Left ventricle myocardium inferior (tissue), 1 donor: ENCODE results near the gene LYVE1. TPM values are rescaled to one million over a fixed set of nuclear protein-coding genes. Genes with fewer than 3 reads are reported as not detected.

ENCODE experiments used
- DNase-seq: peaks from one replicate; pipeline ENCODE4 v3.0.0-alpha.2; 2020
- H3K27ac ChIP-seq: fragments of 200-600 bp; replicated peaks from 2 replicates; pipeline ENCODE4 v1.8.0; 2021
- H3K27me3 ChIP-seq: fragments of 200-600 bp; 2 replicates; pipeline ENCODE4 v1.8.0; 2021; ENCODE audit warnings: low read depth
- H3K36me3 ChIP-seq: fragments of 200-600 bp; 2 replicates; pipeline ENCODE4 v1.8.0; 2021
- H3K4me1 ChIP-seq: fragments of 200-600 bp; 2 replicates; pipeline ENCODE4 v1.8.0; 2021
- H3K4me3 ChIP-seq: fragments of 200-600 bp; 2 replicates; pipeline ENCODE4 v1.8.0; 2021; ENCODE audit warnings: mild to moderate bottlenecking, moderate library complexity
- H3K9me3 ChIP-seq: fragments of 200-600 bp; replicated peaks from 2 replicates; pipeline ENCODE4 v1.8.0; 2021
- intact Hi-C: fragments of 100-400 bp; cut with micrococcal nuclease; formaldehyde crosslinking; loops from one replicate; pipeline ENCODE4 v1.11.0; 2022
- total RNA-seq: library from RNA; stranded (reverse); fragmentation: NEBNext Ultra II Directional; extraction: Animal tissue kit (Norgen Biotek cat#: 25700); gene quantifications from one replicate; pipeline ENCODE4 v1.2.1, GENCODE V29; 2021
- TF ChIP-seq, protein P1 (sequence below): fragments of 200-600 bp; IDR thresholded peaks from 2 replicates; pipeline ENCODE4 v1.8.0; 2021; ENCODE audit warnings: antibody characterized with exemption, mild to moderate bottlenecking, borderline replicate concordance
- donor health status: DM: no; HTN: yes; CAD: no; lungs with severe emphysema.

Gene LYVE1
- total RNA-seq, 1 donor from 2014 or later, result 41.1 TPM

DNA sequence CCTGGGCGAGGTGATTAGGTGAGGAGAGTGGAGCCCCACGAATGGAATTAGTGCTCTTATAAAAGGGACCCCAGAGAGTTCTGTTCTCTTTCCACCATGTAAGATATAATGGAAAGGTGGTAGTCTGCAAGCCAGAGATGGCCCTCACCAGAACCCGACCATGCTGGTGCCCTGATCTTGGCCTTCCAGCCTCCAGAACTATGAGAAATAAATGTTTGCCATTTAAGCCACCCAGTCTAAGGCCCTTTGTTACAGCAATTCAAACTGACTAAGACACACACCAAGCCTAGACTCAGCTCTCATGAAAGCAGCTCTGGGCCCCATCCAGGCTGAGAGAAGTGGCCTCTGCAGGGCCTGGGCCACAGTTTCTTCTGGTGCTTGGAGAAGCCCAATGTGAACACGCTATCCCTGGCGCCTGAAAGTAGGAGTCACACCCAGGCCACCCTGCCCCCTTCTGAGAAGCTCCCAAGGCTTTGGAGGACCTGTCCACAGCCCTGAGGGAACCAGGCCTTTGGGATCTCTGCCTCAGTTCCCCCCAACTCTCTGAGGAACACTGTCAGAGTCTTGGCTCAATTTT, 35.3 kb upstream of the LYVE1 start:
- no peaks in the 10 kb centered on the region for H3K9me3 ChIP-seq
- H3K27ac ChIP-seq, result peak overlapping the region; percentile 61
- DNase-seq, result no peak
- H3K36me3 ChIP-seq, result no peaks in the 10 kb centered on the region
- intact Hi-C loops, result no loop called here
- H3K4me1 ChIP-seq, result peaks cover 40% of the 10 kb centered on the region
- no peaks in the 10 kb centered on the region for H3K27me3 ChIP-seq
- H3K4me3 ChIP-seq, result no peak overlapping the region
- TF ChIP-seq, protein P1, sequence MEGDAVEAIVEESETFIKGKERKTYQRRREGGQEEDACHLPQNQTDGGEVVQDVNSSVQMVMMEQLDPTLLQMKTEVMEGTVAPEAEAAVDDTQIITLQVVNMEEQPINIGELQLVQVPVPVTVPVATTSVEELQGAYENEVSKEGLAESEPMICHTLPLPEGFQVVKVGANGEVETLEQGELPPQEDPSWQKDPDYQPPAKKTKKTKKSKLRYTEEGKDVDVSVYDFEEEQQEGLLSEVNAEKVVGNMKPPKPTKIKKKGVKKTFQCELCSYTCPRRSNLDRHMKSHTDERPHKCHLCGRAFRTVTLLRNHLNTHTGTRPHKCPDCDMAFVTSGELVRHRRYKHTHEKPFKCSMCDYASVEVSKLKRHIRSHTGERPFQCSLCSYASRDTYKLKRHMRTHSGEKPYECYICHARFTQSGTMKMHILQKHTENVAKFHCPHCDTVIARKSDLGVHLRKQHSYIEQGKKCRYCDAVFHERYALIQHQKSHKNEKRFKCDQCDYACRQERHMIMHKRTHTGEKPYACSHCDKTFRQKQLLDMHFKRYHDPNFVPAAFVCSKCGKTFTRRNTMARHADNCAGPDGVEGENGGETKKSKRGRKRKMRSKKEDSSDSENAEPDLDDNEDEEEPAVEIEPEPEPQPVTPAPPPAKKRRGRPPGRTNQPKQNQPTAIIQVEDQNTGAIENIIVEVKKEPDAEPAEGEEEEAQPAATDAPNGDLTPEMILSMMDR, result no peak

DNA sequence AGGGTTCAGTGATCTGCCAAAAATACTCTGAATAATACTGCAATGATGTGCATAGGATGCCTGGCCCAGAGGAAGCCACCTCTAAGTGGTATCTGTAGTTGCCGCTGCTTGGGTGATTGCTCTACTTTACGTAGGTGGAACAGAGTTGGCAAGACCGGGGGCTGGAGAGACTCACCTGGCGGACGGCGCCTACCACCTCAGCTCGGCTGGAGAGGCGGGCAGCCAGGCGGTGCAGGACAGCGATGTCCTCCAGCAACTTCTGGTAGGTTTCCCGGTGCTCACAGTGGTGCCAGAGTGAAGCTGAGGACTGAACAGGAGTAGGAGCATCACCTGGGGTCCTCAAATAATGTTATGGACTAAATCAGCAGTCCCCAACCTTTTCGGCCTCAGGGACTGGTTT, 34.5 kb upstream of the LYVE1 start:
- no peaks in the 10 kb centered on the region for H3K9me3 ChIP-seq
- no peaks in the 10 kb centered on the region for H3K36me3 ChIP-seq
- no peaks in the 10 kb centered on the region for H3K27me3 ChIP-seq
- TF ChIP-seq, protein P1, result no peak
- no peak overlapping the region for H3K27ac ChIP-seq
- intact Hi-C loops, result no loop called here
- H3K4me1 ChIP-seq, result peaks cover 40% of the 10 kb centered on the region
- DNase-seq, result no peak
- no peak overlapping the region for H3K4me3 ChIP-seq

DNA sequence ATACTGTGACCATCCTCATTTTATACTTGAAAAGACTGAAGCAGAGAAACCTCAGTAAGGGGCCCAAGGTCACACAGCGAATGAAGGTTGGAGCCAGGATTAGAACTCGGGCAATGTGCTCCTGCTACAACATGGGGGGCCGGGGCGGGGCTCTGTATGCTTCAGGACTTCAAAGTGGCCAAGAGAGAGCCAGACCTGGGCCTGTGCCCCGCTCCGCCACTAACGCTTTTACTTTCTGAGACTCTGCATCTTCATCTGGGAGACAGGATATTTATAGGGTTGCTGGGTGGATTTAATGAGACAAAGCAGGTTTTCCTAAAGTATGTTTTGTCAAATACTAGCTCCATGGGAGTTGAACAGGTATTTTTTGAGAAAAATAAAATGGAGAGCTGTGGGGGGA, 33.9 kb upstream of the LYVE1 start:
- intact Hi-C loops, result no loop called here
- no peaks in the 10 kb centered on the region for H3K27me3 ChIP-seq
- no peak overlapping the region for H3K4me3 ChIP-seq
- H3K9me3 ChIP-seq, result no peaks in the 10 kb centered on the region
- peaks cover 36% of the 10 kb centered on the region for H3K4me1 ChIP-seq
- no peak overlapping the region for H3K27ac ChIP-seq
- no peaks in the 10 kb centered on the region for H3K36me3 ChIP-seq
- TF ChIP-seq, protein P1, result no peak
- no peak for DNase-seq

DNA sequence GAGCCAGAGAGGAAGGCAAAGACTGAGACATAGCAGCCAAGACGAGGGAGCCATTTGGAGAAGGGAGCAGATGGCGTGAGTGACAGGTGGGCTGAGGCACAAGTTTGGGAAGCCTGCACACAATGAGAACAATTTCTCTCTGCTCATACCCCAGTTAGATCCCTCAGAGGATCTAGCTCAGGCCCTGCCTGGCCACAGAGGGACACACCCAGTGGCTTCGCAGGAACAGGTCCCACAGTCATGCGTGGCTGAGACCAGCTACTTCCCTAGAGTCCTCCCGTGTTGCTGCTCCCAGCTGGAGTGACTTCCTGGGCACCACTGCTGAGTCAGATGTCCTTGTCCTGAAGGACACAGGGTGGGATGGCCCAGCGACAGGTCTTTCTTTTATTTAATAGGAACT, 33.4 kb upstream of the LYVE1 start:
- intact Hi-C loops, result no loop called here
- no peaks in the 10 kb centered on the region for H3K27me3 ChIP-seq
- H3K4me1 ChIP-seq, result peaks cover 31% of the 10 kb centered on the region
- H3K4me3 ChIP-seq, result no peak overlapping the region
- TF ChIP-seq, protein P1, result no peak
- no peaks in the 10 kb centered on the region for H3K36me3 ChIP-seq
- peak overlapping the region; percentile 8 for H3K27ac ChIP-seq
- peak; percentile 47 for DNase-seq
- no peaks in the 10 kb centered on the region for H3K9me3 ChIP-seq

DNA sequence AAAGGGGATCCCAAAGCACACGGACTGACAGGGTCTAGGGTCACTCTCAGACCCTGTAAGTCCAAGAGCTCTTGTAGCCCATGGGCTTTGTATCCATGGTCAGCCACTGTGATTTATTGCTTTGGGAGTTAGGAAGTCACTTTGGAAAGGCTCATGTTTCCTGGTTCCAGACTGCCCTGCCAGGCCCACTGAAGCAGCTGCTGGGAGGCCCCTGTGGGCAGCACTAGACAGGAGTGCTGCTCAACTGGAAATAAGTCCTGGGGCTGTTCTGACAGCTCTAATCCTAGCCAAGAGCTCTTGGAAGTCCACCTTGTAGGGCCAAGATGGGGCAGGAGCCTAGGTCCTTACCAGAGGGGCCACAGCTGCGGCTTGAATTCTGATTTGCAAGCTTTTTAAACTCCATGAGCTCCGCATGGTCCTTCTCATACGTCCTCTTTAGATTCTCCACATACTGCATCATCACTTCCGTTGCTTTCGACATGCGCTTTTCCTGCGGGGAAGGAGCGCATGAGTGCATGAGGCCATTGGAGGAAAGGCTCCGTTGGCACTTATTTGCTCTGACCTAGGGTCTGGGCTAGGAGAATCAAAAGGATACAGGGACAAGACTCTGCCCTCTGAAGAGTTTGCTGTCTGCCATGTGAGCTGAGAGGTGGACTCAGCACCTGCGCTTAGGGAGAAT, 32.2 kb upstream of the LYVE1 start:
- intact Hi-C loops, result no loop called here
- TF ChIP-seq, protein P1, result no peak
- H3K4me1 ChIP-seq, result peaks cover 20% of the 10 kb centered on the region

More for the DNA sequence above, 32.2 kb upstream of the LYVE1 start:
- H3K36me3 ChIP-seq, result no peaks in the 10 kb centered on the region
- H3K27ac ChIP-seq, result no peak overlapping the region
- DNase-seq, result no peak
- no peaks in the 10 kb centered on the region for H3K9me3 ChIP-seq
- no peak overlapping the region for H3K4me3 ChIP-seq
- no peaks in the 10 kb centered on the region for H3K27me3 ChIP-seq
